Spleen (tissue), 7 donors: ENCODE measurements around the gene DSE.

Experiments
- POLR2A ChIP-seq, 3 donors: fragments of 450-650 bp; IDR thresholded peaks; one replicate each; pipeline ENCODE4 v1.5.1; 2017; ENCODE audit warnings: antibody characterized with exemption in 3 of 3, mild to moderate bottlenecking in 1 of 3
- POLR2AphosphoS5 ChIP-seq, 3 donors: sonication (generic); formaldehyde crosslinking; IDR thresholded peaks; one replicate each; pipeline ENCODE4 v1.5.1; 2017; ENCODE audit warnings: antibody characterized with exemption in 3 of 3
- TF ChIP-seq, protein P1 (sequence below), 11 experiments: fragments of 200-600 bp in 7 of 11; fragments of 450-650 bp in 4 of 11; sonication (generic) in 4 of 11; IDR thresholded peaks in 8 of 11; conservative IDR thresholded peaks in 3 of 11; 1 replicate in 7 of 11; 2 replicates in 4 of 11; pipeline versions ENCODE4 v1.4.0 to v1.8.0; 2016 to 2021; ENCODE audit warnings: antibody characterized with exemption in 11 of 11, inconsistent platforms in 4 of 11, mild to moderate bottlenecking in 1 of 11
- donor health status: DM: no; HTN: no; CAD: no; lungs with moderate emphysema.
- donor health status: DM: no; HTN: no; CAD: no.
- donor health status: DM: no; HTN: no; CAD: no.

DNA sequence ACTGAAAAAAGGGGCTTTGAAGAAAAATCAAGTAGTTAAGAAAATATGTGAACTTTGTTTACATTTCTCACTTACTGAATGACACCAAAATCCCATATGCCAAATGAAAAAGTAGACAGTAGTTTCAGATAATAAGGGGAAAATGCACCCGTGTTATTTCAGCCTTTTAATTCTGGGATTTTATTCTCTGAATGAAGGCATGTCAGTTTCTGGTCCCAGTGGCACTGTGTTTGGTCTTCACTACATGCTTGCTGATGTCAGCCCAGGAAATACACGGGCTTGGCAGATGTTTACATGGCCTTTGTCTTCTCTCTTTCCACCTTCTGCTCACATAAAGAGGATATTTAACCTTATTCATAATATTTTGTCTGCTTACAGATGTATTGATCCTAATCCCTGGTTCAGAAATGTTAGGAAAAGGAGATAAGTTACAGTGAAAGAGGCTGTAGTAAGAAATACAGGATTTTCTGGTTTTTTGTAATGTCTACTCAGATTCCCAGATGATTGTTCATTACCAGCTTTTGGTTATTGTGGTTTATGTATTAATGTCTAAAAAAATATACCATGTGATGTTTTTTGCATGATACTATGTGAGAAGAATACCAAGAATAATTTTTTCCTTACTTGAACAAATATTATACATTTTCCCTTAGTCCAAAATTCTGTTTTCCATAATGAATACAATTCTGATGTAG is 27.7 kb downstream of the DSE start:
- TF ChIP-seq, protein P1, sequence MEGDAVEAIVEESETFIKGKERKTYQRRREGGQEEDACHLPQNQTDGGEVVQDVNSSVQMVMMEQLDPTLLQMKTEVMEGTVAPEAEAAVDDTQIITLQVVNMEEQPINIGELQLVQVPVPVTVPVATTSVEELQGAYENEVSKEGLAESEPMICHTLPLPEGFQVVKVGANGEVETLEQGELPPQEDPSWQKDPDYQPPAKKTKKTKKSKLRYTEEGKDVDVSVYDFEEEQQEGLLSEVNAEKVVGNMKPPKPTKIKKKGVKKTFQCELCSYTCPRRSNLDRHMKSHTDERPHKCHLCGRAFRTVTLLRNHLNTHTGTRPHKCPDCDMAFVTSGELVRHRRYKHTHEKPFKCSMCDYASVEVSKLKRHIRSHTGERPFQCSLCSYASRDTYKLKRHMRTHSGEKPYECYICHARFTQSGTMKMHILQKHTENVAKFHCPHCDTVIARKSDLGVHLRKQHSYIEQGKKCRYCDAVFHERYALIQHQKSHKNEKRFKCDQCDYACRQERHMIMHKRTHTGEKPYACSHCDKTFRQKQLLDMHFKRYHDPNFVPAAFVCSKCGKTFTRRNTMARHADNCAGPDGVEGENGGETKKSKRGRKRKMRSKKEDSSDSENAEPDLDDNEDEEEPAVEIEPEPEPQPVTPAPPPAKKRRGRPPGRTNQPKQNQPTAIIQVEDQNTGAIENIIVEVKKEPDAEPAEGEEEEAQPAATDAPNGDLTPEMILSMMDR (IDR thresholded peaks at IDR 0.05 in 8 of 11, conservative IDR thresholded peaks at IDR 0.05 in 3 of 11): no peak
- TF ChIP-seq POLR2AphosphoS5 (IDR thresholded peaks at IDR 0.05) (no peak), POLR2A (IDR thresholded peaks at IDR 0.05) (no peak)
